ENCODE results near the gene DLGAP4. TPM values are rescaled to one million over a fixed set of nuclear protein-coding genes. Genes with fewer than 3 reads are reported as not detected.

Gene DLGAP4
- total and polyA plus RNA-seq, 10 donors, result 12.0 to 60.9 (median 45.9) TPM

DNA sequence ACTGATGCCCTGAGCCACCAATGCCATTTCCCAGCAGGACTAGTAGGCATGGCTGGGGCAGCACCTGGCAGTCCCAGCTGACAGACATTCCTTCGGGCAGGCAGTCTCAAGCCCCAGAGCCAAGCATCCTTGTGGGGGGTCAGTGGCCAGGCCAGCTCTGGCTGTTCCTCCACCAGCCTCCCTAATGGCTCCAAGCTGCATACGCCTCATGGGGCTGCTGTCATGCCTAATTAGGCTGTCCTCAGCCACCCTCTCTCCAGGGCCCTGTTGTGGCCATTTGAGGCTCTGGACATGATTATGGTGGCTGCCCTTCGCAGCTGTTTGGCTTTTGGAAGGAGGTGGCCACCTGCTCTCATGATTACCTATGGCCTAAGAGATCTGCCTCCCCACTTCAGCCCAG lies 79.4 kb downstream of the DLGAP4 start:
- Histone ChIP-seq H3K4me3 (no peak overlapping the region), H3K27me3 (replicated peaks in 1 of 7) (peaks cover 0 to 16% (median 0%) of the 10 kb centered on the region in 7 donors), H3K27ac (no peak overlapping the region), H3K36me3 (no peaks in the 10 kb centered on the region), H3K9me3 (peaks cover 0 to 6% (median 0%) of the 10 kb centered on the region in 8 donors), H3K4me1 (no peaks in the 10 kb centered on the region)
- intact Hi-C loops (cut with DNase I; ENCODE audit: low total_unique reads), result no loop called here
- TF ChIP-seq, protein P1, sequence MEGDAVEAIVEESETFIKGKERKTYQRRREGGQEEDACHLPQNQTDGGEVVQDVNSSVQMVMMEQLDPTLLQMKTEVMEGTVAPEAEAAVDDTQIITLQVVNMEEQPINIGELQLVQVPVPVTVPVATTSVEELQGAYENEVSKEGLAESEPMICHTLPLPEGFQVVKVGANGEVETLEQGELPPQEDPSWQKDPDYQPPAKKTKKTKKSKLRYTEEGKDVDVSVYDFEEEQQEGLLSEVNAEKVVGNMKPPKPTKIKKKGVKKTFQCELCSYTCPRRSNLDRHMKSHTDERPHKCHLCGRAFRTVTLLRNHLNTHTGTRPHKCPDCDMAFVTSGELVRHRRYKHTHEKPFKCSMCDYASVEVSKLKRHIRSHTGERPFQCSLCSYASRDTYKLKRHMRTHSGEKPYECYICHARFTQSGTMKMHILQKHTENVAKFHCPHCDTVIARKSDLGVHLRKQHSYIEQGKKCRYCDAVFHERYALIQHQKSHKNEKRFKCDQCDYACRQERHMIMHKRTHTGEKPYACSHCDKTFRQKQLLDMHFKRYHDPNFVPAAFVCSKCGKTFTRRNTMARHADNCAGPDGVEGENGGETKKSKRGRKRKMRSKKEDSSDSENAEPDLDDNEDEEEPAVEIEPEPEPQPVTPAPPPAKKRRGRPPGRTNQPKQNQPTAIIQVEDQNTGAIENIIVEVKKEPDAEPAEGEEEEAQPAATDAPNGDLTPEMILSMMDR (IDR thresholded peaks at IDR 0.05 in 8 of 11, conservative IDR thresholded peaks at IDR 0.05 in 3 of 11), result no peak
- TF ChIP-seq POLR2A (IDR thresholded peaks at IDR 0.05) (no peak), POLR2AphosphoS5 (IDR thresholded peaks at IDR 0.05) (no peak)
- 61 to 86% (median 77%) methylated on average over 2 to 3 of the region's 3 CpGs for WGBS, 5 donors
- DNase-seq, result no peak

DNA sequence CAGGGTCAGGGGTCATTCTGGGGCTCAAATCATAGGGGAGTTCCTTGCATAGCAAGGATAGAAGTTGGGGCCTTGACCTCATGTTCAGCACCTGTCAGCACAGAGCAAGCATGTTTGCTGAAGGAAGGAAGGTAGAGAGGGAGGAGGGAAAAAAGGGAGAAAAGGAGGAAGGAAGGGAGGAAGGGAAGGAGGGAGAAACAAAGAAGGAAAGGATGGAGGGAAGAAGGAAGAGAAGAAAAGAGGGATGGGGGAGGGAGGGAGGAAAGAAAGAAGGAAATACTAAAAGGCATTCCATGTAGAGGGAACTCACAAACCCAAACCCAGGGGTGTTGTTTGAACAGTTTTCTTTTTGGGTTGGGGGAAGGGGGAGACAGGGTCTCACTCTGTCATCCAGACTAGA lies 80.1 kb downstream of the DLGAP4 start:
- TF ChIP-seq, protein P1 (IDR thresholded peaks at IDR 0.05 in 8 of 11, conservative IDR thresholded peaks at IDR 0.05 in 3 of 11), result no peak
- TF ChIP-seq POLR2AphosphoS5 (IDR thresholded peaks at IDR 0.05), result no peak
- TF ChIP-seq POLR2A (IDR thresholded peaks at IDR 0.05), result no peak

DNA sequence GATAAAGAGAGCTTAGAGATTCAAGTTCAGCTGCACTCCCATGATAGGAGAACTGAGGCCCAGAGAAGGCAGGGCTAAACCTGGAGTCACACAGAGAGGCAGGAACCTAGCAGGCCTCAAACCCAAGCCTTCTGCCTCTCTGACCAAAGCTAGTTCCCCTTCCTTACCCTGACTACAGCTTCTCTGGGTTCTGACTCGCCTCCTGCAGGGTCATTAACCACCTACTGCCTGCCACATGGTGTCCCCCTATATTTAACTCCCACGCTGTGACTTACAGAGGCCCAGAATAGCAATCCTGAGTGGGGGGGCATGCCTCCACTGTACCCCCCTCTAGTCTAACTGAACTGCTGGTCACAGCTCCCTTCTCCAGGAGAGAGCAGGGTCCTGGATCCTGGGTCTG lies 84.1 kb downstream of the DLGAP4 start:
- DNase-seq, result no peak
- Histone ChIP-seq H3K4me3 (no peak overlapping the region), H3K36me3 (no peaks in the 10 kb centered on the region), H3K27me3 (replicated peaks in 1 of 7) (peaks cover 0 to 16% (median 0%) of the 10 kb centered on the region in 7 donors), H3K4me1 (no peaks in the 10 kb centered on the region), H3K9me3 (no peaks in the 10 kb centered on the region), H3K27ac (no peak overlapping the region)
- TF ChIP-seq POLR2A (IDR thresholded peaks at IDR 0.05), result no peak
- intact Hi-C loops (cut with DNase I; ENCODE audit: low total_unique reads), result no loop called here
- WGBS, 5 donors, result 62 to 76% (median 68%) methylated on average over 2 of the region's 2 CpGs

More for the DNA sequence above, 80.1 kb downstream of the DLGAP4 start:
- no peaks in the 10 kb centered on the region for H3K36me3 ChIP-seq
- DNase-seq, result no peak
- intact Hi-C loops (cut with DNase I; ENCODE audit: low total_unique reads), result no loop called here
- H3K9me3 ChIP-seq, result no peaks in the 10 kb centered on the region
- H3K4me3 ChIP-seq, result no peak overlapping the region
- H3K4me1 ChIP-seq, result no peaks in the 10 kb centered on the region
- H3K27me3 ChIP-seq (replicated peaks in 1 of 7), result peaks cover 0 to 16% (median 0%) of the 10 kb centered on the region in 7 donors
- H3K27ac ChIP-seq, result no peak overlapping the region

DNA sequence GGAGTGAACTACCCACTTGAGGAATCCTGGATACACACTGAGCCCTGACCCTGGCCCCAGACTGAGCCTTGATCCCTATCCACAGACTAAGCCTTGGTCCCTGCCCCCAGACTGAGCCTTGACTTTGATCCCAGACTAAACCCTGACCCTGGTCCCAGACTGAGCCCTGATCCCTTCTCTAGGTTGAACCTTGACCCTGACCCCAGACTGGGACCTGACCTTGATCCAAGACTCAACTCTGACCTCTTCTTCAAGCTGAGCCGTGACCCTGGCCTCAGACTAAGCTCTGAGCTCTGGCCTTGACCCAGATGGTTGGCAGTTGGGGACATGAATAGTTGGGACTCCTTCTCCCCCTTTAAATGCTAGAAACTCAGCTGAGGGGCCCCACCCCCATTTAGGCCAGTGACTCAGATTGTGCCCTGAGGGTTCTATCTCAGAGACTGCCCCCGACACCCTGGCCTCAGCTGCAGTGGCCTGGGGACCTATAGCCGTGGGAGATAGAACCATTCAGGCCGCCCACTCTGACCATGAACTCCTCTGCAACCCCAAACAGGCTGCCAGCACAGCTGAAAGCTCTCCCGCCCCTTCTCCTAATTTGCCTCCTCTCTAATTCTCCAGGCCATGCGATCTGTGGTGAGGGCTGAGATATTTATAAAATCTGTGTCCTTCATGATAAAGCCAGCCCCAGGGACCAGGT lies 84.7 kb downstream of the DLGAP4 start:
- no peak for DNase-seq
- no peaks in the 10 kb centered on the region for H3K36me3 ChIP-seq
- TF ChIP-seq POLR2AphosphoS5 (IDR thresholded peaks at IDR 0.05) (no peak), POLR2A (IDR thresholded peaks at IDR 0.05) (no peak)
- TF ChIP-seq, protein P1 (IDR thresholded peaks at IDR 0.05 in 8 of 11, conservative IDR thresholded peaks at IDR 0.05 in 3 of 11), result no peak
- H3K4me3 ChIP-seq, result no peak overlapping the region
- intact Hi-C loops (cut with DNase I; ENCODE audit: low total_unique reads), result no loop called here
- H3K27me3 ChIP-seq (replicated peaks in 1 of 7), result peaks cover 0 to 12% (median 0%) of the 10 kb centered on the region in 7 donors
- WGBS, 5 donors, result 45 to 71% (median 60%) methylated on average over 5 to 6 of the region's 6 CpGs
- no peaks in the 10 kb centered on the region for H3K9me3 ChIP-seq
- H3K4me1 ChIP-seq, result no peaks in the 10 kb centered on the region
- no peak overlapping the region for H3K27ac ChIP-seq
